Omental fat pad (tissue), 4 donors: ENCODE measurements around the gene INPP5K. TPM values are rescaled to one million over a fixed set of nuclear protein-coding genes. Genes with fewer than 3 reads are reported as not detected.

ENCODE experiments used
- ATAC-seq: fragments of 150-250 bp; one replicate; pipeline ENCODE4 v1.9.1; 2016; ENCODE audit warnings: mild to moderate bottlenecking, moderate library complexity; ENCODE audit not compliant: low FRiP score
- DNase-seq: peaks from one replicate; pipeline ENCODE4 v3.0.0-alpha.2; 2019; ENCODE audit warnings: low spot score
- CTCF ChIP-seq, 3 donors: fragments of 450-650 bp; IDR thresholded peaks; one replicate each; pipeline ENCODE4 v1.5.1; 2016 to 2017; ENCODE audit warnings: antibody characterized with exemption in 3 of 3, mild to moderate bottlenecking in 3 of 3, moderate library complexity in 2 of 3
- total RNA-seq, 4 donors: library from RNA; depleted of rRNA; stranded (reverse); fragments of >200 nt; gene quantifications; one replicate each; pipeline ENCODE4 v1.1.0, GENCODE V29; 2016

Gene INPP5K
- total RNA-seq, 4 donors from 2014 or later: 103 to 279 (median 153) TPM

GRCh38 chr17:1484676-1485422 lies 31.6 kb downstream of the INPP5K start:
- ATAC-seq: no peak
- TF ChIP-seq CTCF (IDR thresholded peaks at IDR 0.05): no peak
- no peak for DNase-seq

GRCh38 chr17:1484060-1484535 lies 32.3 kb downstream of the INPP5K start:
- ATAC-seq (no peak), DNase-seq (no peak)
- no peak for TF ChIP-seq CTCF (IDR thresholded peaks at IDR 0.05)

- DNase-seq (no peak), ATAC-seq (no peak)
- no peak for TF ChIP-seq CTCF (IDR thresholded peaks at IDR 0.05)
Observed at GRCh38 chr17:1482680-1483079, 33.7 kb downstream of the INPP5K start.

GRCh38 chr17:1481736-1482135 lies 34.7 kb downstream of the INPP5K start:
- ATAC-seq: no peak
- TF ChIP-seq CTCF (IDR thresholded peaks at IDR 0.05): no peak
- DNase-seq: no peak

- ATAC-seq (no peak), DNase-seq (no peak)
- TF ChIP-seq CTCF (IDR thresholded peaks at IDR 0.05): no peak
Observed at GRCh38 chr17:1480747-1481465, 35.5 kb downstream of the INPP5K start.

GRCh38 chr17:1478418-1478817 lies 38.0 kb downstream of the INPP5K start:
- no peak for TF ChIP-seq CTCF (IDR thresholded peaks at IDR 0.05)
- ATAC-seq (no peak), DNase-seq (no peak)
